A673 (cell line): ENCODE results near the gene NKAPL. TPM values are rescaled to one million over a fixed set of nuclear protein-coding genes. Genes with fewer than 3 reads are reported as not detected.

Experiments
- Bru-seq: library from RNA; stranded (reverse); fragments of 400-500 nt; gene quantifications from one replicate; lab custom pipeline; 2021; lab: Mats Ljungman, UMichigan
- BruChase-seq, 2 experiments: library from RNA; stranded (reverse); fragments of 400-500 nt; gene quantifications; one replicate each; lab custom pipeline; 2021; lab: Mats Ljungman, UMichigan
- BruUV-seq: library from RNA; stranded (reverse); fragments of 400-500 nt; replicated peaks from 2 replicates; lab custom pipeline; 2021; lab: Mats Ljungman, UMichigan
- CTCF ChIA-PET: fragments of 300-600 bp; sonication (Branson Sonifier 250); formaldehyde crosslinking; loops from one replicate; lab custom pipeline; 2022; ENCODE audit warnings: antibody characterized with exemption; lab: Charles Lee
- POLR2A ChIA-PET: fragments of 300-600 bp; sonication (Branson Sonifier 250); formaldehyde crosslinking; loops from one replicate; lab custom pipeline; 2022; ENCODE audit warnings: antibody characterized with exemption; ENCODE audit not compliant: low non-redundant PET; lab: Charles Lee
- DNase-seq: peaks from one replicate; pipeline ENCODE4 v3.0.0-alpha.2; 2015; ENCODE audit warnings: low spot score
- H3K27ac ChIP-seq: fragments of 200-600 bp; sonication (generic); 2 replicates; pipeline ENCODE4 v1.5.1; 2016; ENCODE audit warnings: mixed run types, low read depth, mild to moderate bottlenecking, mixed read lengths, antibody characterized with exemption, low read length; ENCODE audit not compliant: poor library complexity, severe bottlenecking
- H3K27me3 ChIP-seq: fragments of 200-600 bp; sonication (generic); replicated peaks from 2 replicates; pipeline ENCODE4 v1.6.1; 2017; ENCODE audit warnings: mixed run types, low read depth, mild to moderate bottlenecking, mixed read lengths, antibody characterized with exemption, low read length; ENCODE audit not compliant: insufficient read depth, poor library complexity
- H3K36me3 ChIP-seq: fragments of 200-600 bp; sonication (generic); 2 replicates; pipeline ENCODE4 v1.6.1; 2016; ENCODE audit warnings: mixed run types, mild to moderate bottlenecking, mixed read lengths, antibody characterized with exemption, low read length; ENCODE audit not compliant: insufficient read depth, poor library complexity, severe bottlenecking
- H3K4me1 ChIP-seq: fragments of 200-600 bp; sonication (generic); 2 replicates; pipeline ENCODE4 v1.6.1; 2017; ENCODE audit warnings: mixed run types, mild to moderate bottlenecking, mixed read lengths, antibody characterized with exemption, low read length; ENCODE audit not compliant: insufficient read depth, poor library complexity, severe bottlenecking
- H3K4me3 ChIP-seq: fragments of 200-600 bp; sonication (generic); 2 replicates; pipeline ENCODE4 v1.5.1; 2016; ENCODE audit warnings: low read depth, mixed run types, mild to moderate bottlenecking, mixed read lengths, low read length; ENCODE audit not compliant: poor library complexity, severe bottlenecking
- H3K9me3 ChIP-seq: fragments of 200-600 bp; sonication (generic); 2 replicates; pipeline ENCODE4 v1.6.1; 2016; ENCODE audit warnings: mixed run types, low read depth, mild to moderate bottlenecking, mixed read lengths, antibody characterized with exemption, low read length; ENCODE audit not compliant: poor library complexity, severe bottlenecking
- CTCF ChIP-seq: fragments of 300-800, 200-600 bp; sonication (generic); conservative IDR thresholded peaks from 2 replicates; pipeline ENCODE4 v1.5.1; 2017; ENCODE audit warnings: low read depth, mild to moderate bottlenecking, antibody characterized with exemption, low read length, moderate library complexity, mixed read lengths
- EZH2 ChIP-seq: fragments of 200-600 bp; sonication (generic); IDR thresholded peaks from 2 replicates; pipeline ENCODE4 v1.6.1; 2017; ENCODE audit warnings: borderline replicate concordance, low read depth, mild to moderate bottlenecking, mixed read lengths, antibody characterized with exemption, low read length; ENCODE audit not compliant: poor library complexity, severe bottlenecking
- intact Hi-C: fragments of 100-400 bp; cut with micrococcal nuclease; formaldehyde crosslinking; loops from one replicate; pipeline ENCODE4 v1.10.0; 2022; ENCODE audit not compliant: unreplicated experiment
- long read RNA-seq: library from polyadenylated mRNA; stranded (forward); transcript quantifications from one replicate; pipeline ENCODE4 v2.0.0, GENCODE V29; 2022
- total RNA-seq: library from RNA; stranded (reverse); gene quantifications from 2 replicates; pipeline ENCODE4 v1.2.3, GENCODE V29; 2021

Gene NKAPL
- total RNA-seq (not detected in 2 replicates), Bru-seq, nascent RNA (not detected), BruChase-seq, experiment 1, labeled RNA remaining after a 2-hour chase (percentile 27 among the genes with signal in this experiment), BruChase-seq, experiment 2, labeled RNA remaining after a 6-hour chase (percentile 26 among the genes with signal in this experiment)
- long read RNA-seq: 0 reads

GRCh38 chr6:28258877-28259777, at the start of gene NKAPL:
TSS of gene NKAPL (plus strand) at chr6:28259297. CDS start at chr6:28259372, 75 bp downstream.
- H3K27me3 ChIP-seq: no peaks in the 10 kb centered on the region
- TF ChIP-seq EZH2 (no peak), CTCF (no peak)
- intact Hi-C loops: loop anchor here (10.0 kb wide), 1 partner anchor 124 kb away; no protein-coding TSS in a partner anchor
- H3K9me3 ChIP-seq: no peaks in the 10 kb centered on the region
- H3K4me1 ChIP-seq: no peaks in the 10 kb centered on the region
- no peak within 1 kb of the TSS for H3K27ac ChIP-seq
- DNase-seq: no peak
- no peak within 1 kb of the TSS for H3K4me3 ChIP-seq
- CTCF ChIA-PET: no interaction called here
- no TSS peak for BruUV-seq
- POLR2A ChIA-PET: no interaction called here
- no peaks in the 10 kb centered on the region for H3K36me3 ChIP-seq

GRCh38 chr6:28209753-28210535, 49.2 kb upstream of the NKAPL start:
- intact Hi-C loops: loop anchor here (5.0 kb wide), 2 partner anchors 68 to 308 kb away; partner anchors contain the start of gene ZKSCAN8
- peaks cover 3% of the 10 kb centered on the region for H3K4me1 ChIP-seq
- CTCF ChIA-PET: no interaction called here
- TF ChIP-seq CTCF (no peak), EZH2 (no peak)
- POLR2A ChIA-PET: no interaction called here
- no peaks in the 10 kb centered on the region for H3K27me3 ChIP-seq
- H3K36me3 ChIP-seq: no peaks in the 10 kb centered on the region
- DNase-seq: no peak
- H3K4me3 ChIP-seq: no peak overlapping the region
- no peaks in the 10 kb centered on the region for H3K9me3 ChIP-seq
- BruUV-seq: no TSS peak
- no peak overlapping the region for H3K27ac ChIP-seq

GRCh38 chr6:28211840-28212509, 47.1 kb upstream of the NKAPL start:
- no TSS peak for BruUV-seq
- no peak for DNase-seq
- Histone ChIP-seq H3K27me3 (no peaks in the 10 kb centered on the region), H3K9me3 (no peaks in the 10 kb centered on the region), H3K4me1 (peaks cover 3% of the 10 kb centered on the region), H3K36me3 (no peaks in the 10 kb centered on the region), H3K4me3 (peak overlapping the region; percentile 41), H3K27ac (no peak overlapping the region)
- ChIA-PET POLR2A (no interaction called here), CTCF (no interaction called here)
- intact Hi-C loops: loop anchor here (5.0 kb wide), 1 partner anchor 310 kb away; no protein-coding TSS in a partner anchor
- no peak for TF ChIP-seq EZH2
- TF ChIP-seq CTCF: no peak
